HuH-7.5 (cell line): ENCODE results near the gene MICAL2.

ENCODE experiments used
- DNase-seq: peaks from one replicate; pipeline ENCODE4 v3.0.0; 2011; ENCODE audit warnings: low spot score

The MICAL2 gene

GRCh38 chr11:12246147-12246546 is 135.8 kb downstream of the MICAL2 start:
- DNase-seq: no peak

GRCh38 chr11:12246989-12247388 is 136.6 kb downstream of the MICAL2 start:
- DNase-seq: no peak

- DNase-seq: no peak
Observed at GRCh38 chr11:12247543-12248254, 137.3 kb downstream of the MICAL2 start.

DNA sequence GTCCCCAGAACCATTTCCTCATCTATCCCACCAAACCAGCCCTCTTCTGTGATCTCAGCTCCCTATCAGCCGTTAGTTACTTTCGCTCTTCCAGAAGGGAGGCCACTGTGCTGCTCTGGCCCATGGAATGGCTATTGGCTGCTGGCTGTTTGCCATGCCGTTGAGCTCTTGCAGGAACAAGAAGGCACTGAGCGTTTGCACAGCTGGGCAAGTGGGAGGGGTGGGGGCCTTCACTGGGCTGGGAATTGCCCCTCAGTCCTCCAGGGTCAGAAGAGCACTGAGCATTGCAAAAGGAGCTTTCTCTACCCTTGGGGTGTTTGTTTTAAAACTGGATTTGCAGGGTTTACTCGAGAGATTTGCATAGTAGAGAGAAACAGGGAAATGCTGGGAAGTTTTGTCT is 137.9 kb downstream of the MICAL2 start:
- DNase-seq: peak; percentile 59

DNA sequence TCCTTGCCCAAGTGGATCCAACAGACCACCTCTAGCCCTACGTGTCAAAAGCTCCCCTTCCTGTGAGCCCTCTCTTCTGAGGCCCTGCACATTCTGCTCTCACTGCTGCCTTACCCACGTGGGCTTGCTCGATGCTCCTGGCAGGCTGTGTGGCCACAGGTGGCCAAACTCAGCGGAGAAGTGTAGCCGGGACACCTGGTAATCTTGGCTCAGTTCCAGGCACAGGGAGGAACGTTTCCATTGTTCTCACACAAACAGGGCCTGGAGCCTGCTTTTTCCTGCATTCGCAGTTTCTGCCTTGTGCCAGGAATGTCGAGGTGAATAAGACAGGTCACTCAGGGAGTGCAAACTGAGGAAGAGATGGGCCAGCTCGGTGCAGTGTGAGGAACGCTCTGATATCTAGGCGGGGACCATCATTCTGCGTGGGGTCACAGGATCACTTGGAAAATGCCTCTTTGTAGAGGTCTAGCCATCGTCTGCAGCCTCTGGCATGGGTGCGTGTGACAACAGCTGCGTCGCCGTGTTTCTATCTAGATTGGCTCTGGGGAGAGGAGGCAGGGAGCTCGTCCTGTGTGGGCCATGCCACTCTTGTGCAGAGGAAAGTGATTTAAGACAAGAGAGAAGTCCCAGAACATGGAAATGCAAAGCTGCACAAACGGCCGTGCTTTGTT is 139.3 kb downstream of the MICAL2 start:
- DNase-seq: no peak

- DNase-seq: no peak
Observed at GRCh38 chr11:12251666-12252560, 141.5 kb downstream of the MICAL2 start.

- DNase-seq: no peak
Observed at GRCh38 chr11:12253843-12254281, 143.5 kb downstream of the MICAL2 start.

GRCh38 chr11:12258451-12258850 is 148.1 kb downstream of the MICAL2 start:
- DNase-seq: peak; percentile 44

DNA sequence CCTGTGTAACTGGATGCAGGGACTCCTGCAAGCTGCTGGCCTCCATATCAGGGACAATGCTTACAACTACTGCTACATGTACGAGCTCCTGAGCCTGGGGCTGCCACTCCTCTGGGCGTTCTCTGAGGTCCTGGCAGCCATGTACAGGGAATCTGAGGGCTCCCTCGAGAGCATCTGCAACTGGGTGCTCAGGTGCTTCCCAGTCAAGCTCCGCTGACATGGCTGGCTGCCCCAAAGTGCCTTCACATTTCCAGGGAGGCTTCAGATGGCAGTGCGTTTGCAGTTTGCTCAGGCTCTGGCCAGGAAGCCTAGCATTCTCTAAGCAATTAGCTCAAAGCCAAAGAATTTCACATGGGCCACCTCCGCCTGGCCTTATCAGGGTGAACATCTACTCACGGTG is 149.6 kb downstream of the MICAL2 start:
- no peak for DNase-seq

DNA sequence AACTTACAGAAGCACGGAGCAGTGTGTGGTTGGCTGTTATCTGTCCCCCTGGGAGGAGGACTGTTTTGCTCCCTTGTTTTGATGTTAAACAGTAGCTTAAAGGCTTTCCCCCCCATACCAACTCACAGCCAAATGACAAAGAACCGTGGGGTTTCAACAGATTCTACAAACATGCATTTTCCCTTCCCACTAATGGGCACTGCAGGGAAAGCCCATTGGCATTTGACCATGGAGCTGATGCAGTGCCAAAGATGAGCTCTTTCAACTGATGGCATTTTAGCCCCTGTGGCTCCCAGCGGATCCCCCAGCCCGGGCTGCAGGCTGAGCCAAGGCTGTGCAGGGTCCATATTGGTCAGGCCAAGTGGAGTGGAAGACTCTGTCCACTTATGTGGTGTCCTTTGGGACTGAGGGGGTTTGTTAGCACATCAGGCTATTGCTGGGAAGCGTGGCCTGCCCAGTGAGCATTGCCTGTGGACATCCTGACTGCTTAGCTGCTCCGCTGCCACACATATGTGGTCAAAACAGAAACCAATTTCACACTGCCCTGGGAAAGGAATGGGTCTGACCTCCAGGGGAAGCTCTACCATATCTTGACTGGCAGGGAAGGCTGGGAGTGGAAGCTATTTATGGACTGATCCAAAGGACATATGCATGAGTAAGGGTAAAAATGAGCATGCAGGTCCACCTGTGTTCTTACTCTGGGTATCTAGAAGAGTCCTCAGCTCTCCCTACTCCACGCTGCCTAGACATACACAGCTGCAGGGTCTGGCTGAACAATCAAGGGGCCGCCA is 150.5 kb downstream of the MICAL2 start:
- no peak for DNase-seq

DNA sequence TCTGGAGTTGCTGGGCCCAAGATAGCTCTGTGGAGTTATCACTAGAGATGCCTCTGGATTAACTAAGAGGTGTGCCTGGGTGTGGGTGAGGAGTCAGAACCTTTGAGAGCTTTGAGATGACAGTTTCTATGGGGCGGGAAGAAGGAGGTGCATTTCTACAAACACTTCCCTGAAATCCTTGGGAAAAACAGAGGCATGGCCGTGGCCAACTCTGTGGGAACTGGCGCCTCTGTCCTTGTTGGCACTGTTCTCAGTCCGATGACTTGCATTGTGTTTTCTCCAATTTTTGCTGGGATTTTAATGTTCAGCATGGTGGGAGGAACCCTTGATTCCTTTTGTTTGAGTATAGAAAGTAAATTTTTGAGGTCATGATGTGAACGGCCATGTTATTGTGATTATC is 151.2 kb downstream of the MICAL2 start:
- no peak for DNase-seq

DNA sequence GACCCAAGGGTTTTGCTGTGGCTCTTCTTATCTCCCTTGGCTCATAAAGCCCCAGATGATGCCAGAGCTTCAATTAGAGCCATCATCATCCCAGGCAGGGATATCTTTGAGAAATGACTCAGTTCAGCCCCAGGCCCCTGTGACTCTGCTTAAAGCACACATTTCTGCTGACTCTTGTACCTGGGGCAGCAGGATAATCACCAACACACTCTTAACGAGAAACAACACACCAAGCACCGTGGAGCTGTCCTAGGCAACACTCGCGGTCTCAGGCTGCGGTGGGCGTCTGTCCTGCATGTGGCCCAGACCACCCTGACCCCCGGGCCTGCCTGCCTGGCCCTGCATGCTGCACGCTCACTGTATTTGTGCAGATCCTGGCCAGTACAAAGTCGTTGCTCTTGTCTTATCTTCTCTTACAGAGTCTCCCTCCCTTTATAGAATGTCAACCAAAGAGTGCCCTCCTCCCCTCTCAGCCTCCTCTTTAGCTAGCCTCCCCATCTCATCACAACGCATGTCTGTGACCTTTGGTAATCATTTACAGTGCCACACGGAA is 152.8 kb downstream of the MICAL2 start:
- no peak for DNase-seq

GRCh38 chr11:12264361-12264760 is 154.0 kb downstream of the MICAL2 start:
- no peak for DNase-seq

DNA sequence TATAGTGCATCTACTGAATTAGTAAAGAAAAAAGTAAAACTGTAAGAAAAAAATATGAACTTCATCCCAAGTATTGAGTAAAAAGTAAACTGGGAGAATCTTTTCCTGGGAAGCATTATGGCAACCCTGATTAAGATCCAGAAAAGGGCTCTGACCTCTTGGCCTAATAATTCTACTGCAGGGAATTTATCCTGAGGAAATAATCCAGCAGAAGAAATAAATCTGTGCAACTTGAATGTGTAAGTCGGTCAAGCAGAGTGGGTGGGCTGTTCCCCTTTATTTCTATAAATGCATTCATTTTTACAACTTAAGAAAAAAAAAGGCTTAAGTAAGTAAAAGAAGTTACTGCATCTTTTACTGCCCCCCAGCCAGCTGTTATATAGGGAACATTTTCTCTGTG is 155.7 kb downstream of the MICAL2 start:
- no peak for DNase-seq

GRCh38 chr11:12266943-12267342 is 156.6 kb downstream of the MICAL2 start:
- DNase-seq: no peak

- no peak for DNase-seq
Observed at GRCh38 chr11:12267921-12268320, 157.5 kb downstream of the MICAL2 start.

DNA sequence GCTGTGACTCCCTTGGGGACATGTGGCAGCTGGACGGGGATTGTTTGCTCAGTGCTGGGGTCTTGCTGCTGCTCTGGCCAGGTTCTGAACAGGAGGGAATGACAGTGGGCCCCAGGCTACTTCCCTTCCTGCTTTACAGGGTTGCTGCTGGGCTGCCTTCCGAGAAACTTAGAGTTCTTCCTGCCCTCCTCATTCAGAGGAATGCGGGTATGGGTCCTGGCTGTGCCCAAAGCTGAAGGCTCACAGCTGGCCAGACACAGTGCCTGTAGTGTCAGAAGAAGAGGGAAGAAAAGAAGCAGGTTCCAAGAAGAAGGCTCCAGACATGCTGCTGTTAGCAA is 158.7 kb downstream of the MICAL2 start:
- no peak for DNase-seq

DNA sequence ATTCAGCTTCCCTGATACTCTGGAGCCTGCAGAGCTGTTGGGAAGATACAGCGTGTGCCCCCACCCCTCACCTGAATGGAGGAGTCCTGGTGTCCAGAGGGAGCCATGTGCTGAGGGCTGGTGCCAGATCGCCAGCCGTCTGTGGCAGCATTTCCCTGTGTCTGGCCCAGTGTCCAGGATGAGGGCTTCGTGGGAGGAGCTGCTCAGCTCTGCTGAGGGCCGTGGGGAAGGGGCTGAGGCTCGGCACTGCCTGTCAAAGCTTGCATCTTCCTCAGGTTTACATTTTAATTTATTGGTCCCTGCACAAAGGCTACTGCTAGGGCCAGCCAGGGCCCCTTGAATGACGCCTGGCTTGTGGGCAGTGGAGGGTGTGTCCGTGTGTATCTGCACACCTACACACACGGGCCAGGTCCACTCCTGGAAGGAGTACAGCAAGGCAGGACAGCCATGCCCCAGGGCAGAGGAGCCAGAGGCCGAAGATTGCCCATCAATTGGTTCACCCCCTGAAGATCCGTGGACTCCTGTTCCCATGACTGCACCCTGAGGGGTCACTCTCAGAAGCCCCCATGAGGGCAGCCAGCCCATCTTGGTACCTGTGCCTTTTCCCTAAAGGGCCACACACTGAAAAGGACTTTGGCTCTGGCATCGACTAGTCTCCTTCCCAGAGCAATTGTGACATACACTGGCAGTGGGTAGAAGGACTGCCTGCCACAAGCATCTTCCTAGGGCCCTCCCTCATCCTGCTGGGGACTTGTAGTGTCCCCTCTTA is 159.2 kb downstream of the MICAL2 start:
- DNase-seq: no peak

DNA sequence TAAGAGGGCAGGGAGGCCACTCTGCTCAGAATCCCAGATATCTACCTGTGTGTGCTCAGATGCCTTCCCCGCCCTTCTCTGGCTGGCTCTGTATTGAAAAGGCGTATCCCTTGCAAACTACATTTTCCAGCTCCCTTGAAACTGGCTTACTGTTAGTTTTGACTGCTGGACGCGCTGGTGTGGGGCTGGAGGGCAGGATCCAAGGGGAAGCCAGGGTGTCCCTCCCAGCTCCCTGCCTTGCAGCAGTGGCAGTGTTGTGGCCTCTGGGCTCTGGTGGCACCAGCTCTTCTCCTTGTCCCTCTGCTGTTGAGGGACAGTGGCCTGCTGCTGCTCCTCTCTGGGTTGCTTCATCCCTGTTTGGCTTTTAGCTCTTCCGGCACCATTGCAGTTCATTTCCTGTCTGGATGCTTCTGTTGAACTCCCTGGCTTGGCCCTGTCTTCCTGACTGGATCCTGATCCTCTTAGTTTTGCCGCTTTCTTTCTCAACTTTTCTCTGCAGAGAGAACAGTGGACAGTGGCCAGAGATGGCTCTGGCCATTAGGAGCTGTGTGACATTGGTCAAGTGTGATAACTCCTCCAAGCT is 159.9 kb downstream of the MICAL2 start:
- DNase-seq: no peak

DNA sequence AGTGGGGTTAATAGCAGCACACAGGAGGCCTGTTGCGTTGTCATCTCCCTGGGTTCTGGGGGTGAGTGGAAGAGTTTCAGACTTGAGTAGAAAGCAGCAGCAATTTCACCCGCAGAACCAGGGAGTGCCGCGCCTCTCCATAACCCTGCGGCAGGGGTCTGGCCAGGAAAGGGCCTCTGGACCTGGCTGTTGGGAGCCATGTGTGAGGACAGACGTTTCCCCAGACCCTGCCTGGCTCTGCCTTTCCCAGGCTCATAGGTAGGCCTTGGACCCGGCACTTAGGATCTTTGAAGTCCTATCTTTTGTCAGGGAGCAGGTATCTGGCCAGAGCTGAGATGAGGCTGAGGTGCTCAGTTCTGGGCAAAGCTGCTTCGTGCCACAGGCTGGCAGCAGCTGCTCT is 160.4 kb downstream of the MICAL2 start:
- no peak for DNase-seq

GRCh38 chr11:12271241-12271640 is 160.9 kb downstream of the MICAL2 start:
- DNase-seq: no peak
